ENCODE measurements around the gene SYP.
"Not testable (repeated sequence)": the region's sequence is repeated elsewhere in the genome, so short reads cannot be mapped to it uniquely, and the experiment has no call there.

SYP gene

GRCh38 chrX:49166914-49167739 is 32.9 kb downstream of the SYP start:
- peak; percentile 42 to 50 for DNase-seq (ENCODE audit: low read depth in 2 of 2)

- DNase-seq (ENCODE audit: low read depth in 2 of 2), result peak; percentile 54 to 68
These were observed 33.8 kb downstream of the SYP start for GRCh38 chrX:49165901-49166881.

- no peak for DNase-seq (ENCODE audit: low read depth in 2 of 2)
These were observed 35.2 kb downstream of the SYP start for GRCh38 chrX:49164589-49165360.

GRCh38 chrX:49163555-49164419 is 36.2 kb downstream of the SYP start:
- peak; percentile 56 to 67 for DNase-seq (ENCODE audit: low read depth in 2 of 2)

GRCh38 chrX:49162620-49163019 is 37.4 kb downstream of the SYP start, which contains the start of gene MAGIX:
MAGIX (plus strand) TSS chrX:49162758; CDS start chrX:49162890, 132 bp downstream.
- no peak for DNase-seq (ENCODE audit: low read depth in 2 of 2)

- DNase-seq (ENCODE audit: low read depth in 2 of 2), result no peak
These were observed 38.4 kb downstream of the SYP start for GRCh38 chrX:49161632-49162031.

GRCh38 chrX:49160908-49161307 is 39.1 kb downstream of the SYP start:
- no peak for DNase-seq (ENCODE audit: low read depth in 2 of 2)

- no peak for DNase-seq (ENCODE audit: low read depth in 2 of 2)
These were observed 42.8 kb downstream of the SYP start for GRCh38 chrX:49157194-49157593.

- peak; percentile 73 to 79 for DNase-seq (ENCODE audit: low read depth in 2 of 2)
These were observed 43.8 kb downstream of the SYP start for GRCh38 chrX:49155900-49156837.

GRCh38 chrX:49155243-49155899 is 44.6 kb downstream of the SYP start:
- DNase-seq (ENCODE audit: low read depth in 2 of 2), result no peak

- no peak for DNase-seq (ENCODE audit: low read depth in 2 of 2)
These were observed 46.5 kb downstream of the SYP start for GRCh38 chrX:49153467-49153866.

GRCh38 chrX:49149291-49149690 is 50.7 kb downstream of the SYP start:
- not testable (repeated sequence) for DNase-seq (ENCODE audit: low read depth in 2 of 2)

GRCh38 chrX:49148390-49149100 is 51.4 kb downstream of the SYP start:
- not testable (repeated sequence) for DNase-seq (ENCODE audit: low read depth in 2 of 2)

GRCh38 chrX:49147936-49148335 is 52.1 kb downstream of the SYP start:
- no peak for DNase-seq (ENCODE audit: low read depth in 2 of 2)

- DNase-seq (ENCODE audit: low read depth in 2 of 2), result no peak
These were observed 52.7 kb downstream of the SYP start for GRCh38 chrX:49147282-49147681.

- not testable (repeated sequence) for DNase-seq (ENCODE audit: low read depth in 2 of 2)
These were observed 56.8 kb downstream of the SYP start for GRCh38 chrX:49143154-49143553.

- not testable (repeated sequence) for DNase-seq (ENCODE audit: low read depth in 2 of 2)
These were observed 57.7 kb downstream of the SYP start for GRCh38 chrX:49142264-49142663.

GRCh38 chrX:49139713-49140112 is 60.3 kb downstream of the SYP start:
- DNase-seq (ENCODE audit: low read depth in 2 of 2), result no peak

All from stimulated activated CD4-positive, alpha-beta T cell treated with anti-CD3 and anti-CD28 coated beads, Interleukin-15, amount 100 ng/mL, for 48 hours (primary cell).